CD14-positive monocyte (primary cell): ENCODE data around the gene RUFY1. TPM values are rescaled to one million over a fixed set of nuclear protein-coding genes. Genes with fewer than 3 reads are reported as not detected.
"Not testable (repeated sequence)": the region's sequence is repeated elsewhere in the genome, so short reads cannot be mapped to it uniquely, and the experiment has no call there.

Experiments
- DNase-seq, 3 donors: peaks; one replicate each; pipeline ENCODE4 v3.0.0-alpha.2; 2011 to 2022
- H2AFZ ChIP-seq: 2 replicates; pipeline ENCODE4 v1.6.0; 2012; ENCODE audit warnings: mild to moderate bottlenecking, low read depth, low read length, inconsistent platforms; ENCODE audit not compliant: insufficient read depth, poor library complexity, severe bottlenecking
- H3K27ac ChIP-seq, 2 donors: 1 replicate in 1 of 2; 2 replicates in 1 of 2; pipeline ENCODE4 v1.5.1; 2012 to 2013; ENCODE audit warnings: low read length in 2 of 2, control low read depth in 1 of 2, inconsistent platforms in 1 of 2, low read depth in 1 of 2, mild to moderate bottlenecking in 1 of 2
- H3K27me3 ChIP-seq, 2 donors: one replicate each; pipeline versions ENCODE4 v1.6.0 to v1.6.1; 2011 to 2013; ENCODE audit warnings: low read length in 2 of 2; ENCODE audit not compliant: control insufficient read depth in 2 of 2, insufficient read depth in 2 of 2
- H3K36me3 ChIP-seq, 2 donors: replicated peaks in 1 of 2; 1 replicate in 1 of 2; 2 replicates in 1 of 2; pipeline versions ENCODE4 v1.5.1 to v1.6.1; 2012 to 2013; ENCODE audit warnings: low read length in 2 of 2, control low read depth in 1 of 2, inconsistent platforms in 1 of 2, mild to moderate bottlenecking in 1 of 2; ENCODE audit not compliant: insufficient read depth in 2 of 2, control insufficient read depth in 1 of 2
- H3K4me1 ChIP-seq, 2 donors: 1 replicate in 1 of 2; 2 replicates in 1 of 2; pipeline versions ENCODE4 v1.5.1 to v1.6.1; 2012 to 2013; ENCODE audit warnings: low read length in 2 of 2, control low read depth in 1 of 2, inconsistent platforms in 1 of 2, mild to moderate bottlenecking in 1 of 2, moderate library complexity in 1 of 2; ENCODE audit not compliant: insufficient read depth in 2 of 2, control insufficient read depth in 1 of 2
- H3K4me2 ChIP-seq: replicated peaks from 2 replicates; pipeline ENCODE3; 2012; ENCODE audit warnings: low read length, moderate library complexity, mild to moderate bottlenecking; ENCODE audit not compliant: poor library complexity, severe bottlenecking; ENCODE audit errors: extremely low read depth
- H3K4me3 ChIP-seq, 3 experiments: fragments of 200-600 bp in 1 of 3; sonication (generic) in 1 of 3; replicated peaks in 1 of 3; 1 replicate in 2 of 3; 2 replicates in 1 of 3; pipeline ENCODE4 v1.5.1; 2011 to 2013; ENCODE audit warnings: low read length in 3 of 3, mild to moderate bottlenecking in 3 of 3, control low read depth in 2 of 3, low read depth in 2 of 3, inconsistent platforms in 1 of 3, moderate library complexity in 1 of 3
- H3K79me2 ChIP-seq: 2 replicates; pipeline ENCODE4 v1.6.0; 2012; ENCODE audit warnings: mild to moderate bottlenecking, control low read depth, inconsistent platforms, low read length, moderate library complexity; ENCODE audit not compliant: insufficient read depth
- H3K9ac ChIP-seq: 2 replicates; pipeline ENCODE4 v1.6.0; 2017; ENCODE audit warnings: low read length, mild to moderate bottlenecking; ENCODE audit not compliant: insufficient read depth, poor library complexity, severe bottlenecking
- H3K9me3 ChIP-seq, 2 donors: replicated peaks in 1 of 2; 1 replicate in 1 of 2; 2 replicates in 1 of 2; pipeline versions ENCODE4 v1.5.1 to v1.6.1; 2012 to 2013; ENCODE audit warnings: low read length in 2 of 2, control low read depth in 1 of 2; ENCODE audit not compliant: control insufficient read depth in 1 of 2, insufficient read depth in 1 of 2
- H4K20me1 ChIP-seq: 2 replicates; pipeline ENCODE4 v1.6.0; 2012; ENCODE audit warnings: mild to moderate bottlenecking, low read length, control low read depth, moderate library complexity; ENCODE audit not compliant: insufficient read depth
- H3K27ac Mint-ChIP-seq, 7 donors: one replicate each; pipeline ENCODE4 v1.8.0; 2020; ENCODE audit warnings: mild to moderate bottlenecking in 7 of 7, mixed read lengths in 7 of 7, moderate library complexity in 6 of 7, inconsistent platforms in 2 of 7
- H3K27me3 Mint-ChIP-seq, 3 donors: one replicate each; pipeline ENCODE4 v1.8.0; 2021 to 2022; ENCODE audit warnings: low read depth in 3 of 3, mild to moderate bottlenecking in 3 of 3, mixed read lengths in 3 of 3, moderate library complexity in 3 of 3, inconsistent platforms in 1 of 3
- H3K36me3 Mint-ChIP-seq, 2 donors: one replicate each; pipeline ENCODE4 v1.8.0; 2020; ENCODE audit warnings: mixed read lengths in 2 of 2, inconsistent platforms in 1 of 2, mild to moderate bottlenecking in 1 of 2
- H3K4me1 Mint-ChIP-seq: one replicate; pipeline ENCODE4 v1.8.0; 2020; ENCODE audit warnings: mild to moderate bottlenecking, mixed read lengths
- H3K4me3 Mint-ChIP-seq, 2 donors: one replicate each; pipeline ENCODE4 v1.8.0; 2020; ENCODE audit warnings: mild to moderate bottlenecking in 2 of 2, mixed read lengths in 2 of 2, moderate library complexity in 1 of 2
- H3K9me3 Mint-ChIP-seq, 7 donors: one replicate each; pipeline ENCODE4 v1.8.0; 2020 to 2022; ENCODE audit warnings: mixed read lengths in 7 of 7, mild to moderate bottlenecking in 6 of 7, moderate library complexity in 6 of 7, inconsistent platforms in 2 of 7
- CTCF ChIP-seq: fragments of 200-600 bp; IDR thresholded peaks from one replicate; pipeline ENCODE4 v1.8.0; 2022; ENCODE audit warnings: antibody characterized with exemption, mild to moderate bottlenecking
- WGBS: methylation state at CpG from one replicate; pipeline ENCODE4 v1.1.5; 2013; ENCODE audit warnings: missing lambda C conversion rate; ENCODE audit not compliant: insufficient coverage; 5-methylcytosine and 5-hydroxymethylcytosine counted together
- intact Hi-C, 2 donors: fragments of 100-400 bp; cut with micrococcal nuclease; formaldehyde crosslinking; loops; one replicate each; pipeline versions ENCODE4 v1.15.0 to v1.15.1; 2023
- polyA plus RNA-seq, 3 donors: library from polyadenylated mRNA; depleted of rRNA in 1 of 3; unstranded in 2 of 3; stranded (reverse) in 1 of 3; fragments of 300-500 nt in 2 of 3; fragments of >200 nt in 1 of 3; fragmentation: Illumina TruSeq in 2 of 3; gene quantifications; 1 replicate in 2 of 3; 2 replicates in 1 of 3; pipeline ENCODE4 v1.2.3, GENCODE V29; 2012 to 2021

Gene RUFY1
- polyA plus RNA-seq, 3 donors = 26.9 to 29.3 (median 28.8) TPM

DNA sequence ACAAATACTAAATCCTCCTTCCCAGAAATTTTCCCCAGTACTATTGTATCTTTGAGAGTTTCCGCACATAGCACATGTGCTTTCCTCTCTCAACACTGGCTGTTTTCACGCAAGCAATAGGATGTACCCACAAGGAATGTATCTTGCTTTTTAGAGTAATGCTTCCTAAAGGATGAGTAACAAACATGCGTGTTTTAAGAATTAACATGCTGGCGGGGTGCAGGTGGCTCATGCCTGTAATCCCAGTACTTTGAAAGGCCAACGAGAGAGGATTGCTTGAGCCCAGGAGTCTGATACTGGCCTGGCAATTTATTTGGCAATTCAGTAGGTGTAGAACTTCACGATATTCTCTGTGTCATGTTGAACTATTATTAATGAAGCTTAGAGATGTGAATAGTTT lies 4.6 kb downstream of the RUFY1 start:
- Mint-ChIP-seq H3K4me3 (no peak overlapping the region), H3K4me1 (peaks cover 37% of the 10 kb centered on the region), H3K27ac (peak overlapping the region in 1 of 7 donors; percentile 20), H3K9me3 (peaks cover 0 to 3% (median 0%) of the 10 kb centered on the region in 7 donors), H3K27me3 (no peaks in the 10 kb centered on the region), H3K36me3 (peaks cover 5 to 18% of the 10 kb centered on the region in 2 donors)
- TF ChIP-seq CTCF = no peak
- WGBS = 99% methylated on average over 6 of the region's 6 CpGs
- H3K9me3 ChIP-seq = no peaks in the 10 kb centered on the region
- no peak overlapping the region for H3K27ac ChIP-seq
- H3K27me3 ChIP-seq = no peaks in the 10 kb centered on the region
- peaks cover 33% of the 10 kb centered on the region for H4K20me1 ChIP-seq
- H3K4me1 ChIP-seq = peaks cover 21 to 44% of the 10 kb centered on the region in 2 donors
- no peak overlapping the region for H3K4me2 ChIP-seq
- intact Hi-C loops = loop anchor here (10.0 kb wide), 2 partner anchors 70 to 930 kb away; partner anchors contain the start of genes CLK4 (in 1 of the 2) and HNRNPH1 (in 1 of the 2)
- peaks cover 89% of the 10 kb centered on the region for H3K79me2 ChIP-seq
- no peak overlapping the region for H3K4me3 ChIP-seq
- H2AFZ ChIP-seq = no peak overlapping the region
- no peak overlapping the region for H3K9ac ChIP-seq
- peaks cover 0 to 2% of the 10 kb centered on the region in 2 donors for H3K36me3 ChIP-seq
- no peak for DNase-seq

- peaks cover 18 to 23% of the 10 kb centered on the region in 2 donors for H3K36me3 ChIP-seq
- Mint-ChIP-seq H3K36me3 (peaks cover 21 to 45% of the 10 kb centered on the region in 2 donors), H3K27ac (peak overlapping the region in 4 of 7 donors; percentile 10 to 84 (median 54)), H3K4me1 (peaks cover 21% of the 10 kb centered on the region)
- H3K4me2 ChIP-seq, H3K4me3 Mint-ChIP-seq, H2AFZ ChIP-seq, DNase-seq, H3K9me3 ChIP-seq, H3K27ac ChIP-seq, H3K9me3 Mint-ChIP-seq, H3K27me3 Mint-ChIP-seq, H3K9ac ChIP-seq, H3K27me3 ChIP-seq: not testable (repeated sequence)
- WGBS = 94% methylated on average over 11 of the region's 15 CpGs
- H4K20me1 ChIP-seq = peaks cover 24% of the 10 kb centered on the region
- peaks cover 65% of the 10 kb centered on the region for H3K79me2 ChIP-seq
- intact Hi-C loops = loop anchor here (10.0 kb wide), 2 partner anchors 66 to 934 kb away; partner anchors contain the start of genes CLK4 (in 1 of the 2) and HNRNPH1 (in 1 of the 2)
- peak overlapping the region in 1 of 3 experiments; percentile 80 for H3K4me3 ChIP-seq
- H3K4me1 ChIP-seq = peaks cover 8 to 22% of the 10 kb centered on the region in 2 donors
Observed at GRCh38 chr5:179558261-179558799, 8.0 kb downstream of the RUFY1 start.
